ENCODE results near the gene DDX3X.
"Not testable (repeated sequence)": the region's sequence is repeated elsewhere in the genome, so short reads cannot be mapped to it uniquely, and the experiment has no call there.

Gene DDX3X

GRCh38 chrX:41316266-41316665, 17.7 kb upstream of the DDX3X start:
- H3K4me3 Mint-ChIP-seq, H3K4me1 Mint-ChIP-seq, H3K27ac Mint-ChIP-seq, H3K36me3 Mint-ChIP-seq, ATAC-seq, H3K27me3 Mint-ChIP-seq, H3K9me3 Mint-ChIP-seq: not testable (repeated sequence)

- no peak overlapping the region for H3K4me3 Mint-ChIP-seq
- no peaks in the 10 kb centered on the region for H3K9me3 Mint-ChIP-seq
- no peaks in the 10 kb centered on the region for H3K36me3 Mint-ChIP-seq
- no peaks in the 10 kb centered on the region for H3K4me1 Mint-ChIP-seq
- H3K27me3 Mint-ChIP-seq = no peaks in the 10 kb centered on the region
- no peak for ATAC-seq
- H3K27ac Mint-ChIP-seq = no peak overlapping the region
Observed at GRCh38 chrX:41317477-41318208, 16.3 kb upstream of the DDX3X start.

GRCh38 chrX:41320393-41320792, 13.6 kb upstream of the DDX3X start:
- Mint-ChIP-seq H3K4me1 (no peaks in the 10 kb centered on the region), H3K27ac (no peak overlapping the region), H3K27me3 (no peaks in the 10 kb centered on the region), H3K36me3 (no peaks in the 10 kb centered on the region), H3K9me3 (no peaks in the 10 kb centered on the region), H3K4me3 (no peak overlapping the region)
- ATAC-seq = no peak

- Mint-ChIP-seq H3K27me3 (no peaks in the 10 kb centered on the region), H3K36me3 (no peaks in the 10 kb centered on the region), H3K4me1 (no peaks in the 10 kb centered on the region), H3K27ac (no peak overlapping the region), H3K4me3 (no peak overlapping the region), H3K9me3 (no peaks in the 10 kb centered on the region)
- no peak for ATAC-seq
Observed at GRCh38 chrX:41322821-41323603, 10.9 kb upstream of the DDX3X start.

GRCh38 chrX:41326431-41326830, 7.5 kb upstream of the DDX3X start:
- Mint-ChIP-seq H3K9me3 (no peaks in the 10 kb centered on the region), H3K27me3 (no peaks in the 10 kb centered on the region), H3K27ac (no peak overlapping the region), H3K4me1 (no peaks in the 10 kb centered on the region), H3K4me3 (no peak overlapping the region), H3K36me3 (no peaks in the 10 kb centered on the region)
- no peak for ATAC-seq

GRCh38 chrX:41327341-41327740, 6.6 kb upstream of the DDX3X start:
- H3K9me3 Mint-ChIP-seq = no peaks in the 10 kb centered on the region
- no peaks in the 10 kb centered on the region for H3K27me3 Mint-ChIP-seq
- H3K27ac Mint-ChIP-seq = no peak overlapping the region
- H3K4me3 Mint-ChIP-seq = no peak overlapping the region
- no peak for ATAC-seq
- no peaks in the 10 kb centered on the region for H3K4me1 Mint-ChIP-seq
- H3K36me3 Mint-ChIP-seq = no peaks in the 10 kb centered on the region

GRCh38 chrX:41329101-41329500, 4.9 kb upstream of the DDX3X start:
- no peak for ATAC-seq
- Mint-ChIP-seq H3K4me3 (no peak overlapping the region), H3K36me3 (no peaks in the 10 kb centered on the region), H3K4me1 (no peaks in the 10 kb centered on the region), H3K9me3 (no peaks in the 10 kb centered on the region), H3K27me3 (no peaks in the 10 kb centered on the region), H3K27ac (no peak overlapping the region)

- Mint-ChIP-seq H3K9me3 (no peaks in the 10 kb centered on the region), H3K4me1 (peaks cover 7% of the 10 kb centered on the region), H3K36me3 (peaks cover 6% of the 10 kb centered on the region), H3K4me3 (peak overlapping the region; percentile 100), H3K27ac (peak overlapping the region; percentile 100), H3K27me3 (no peaks in the 10 kb centered on the region)
- no peak for ATAC-seq
Observed at GRCh38 chrX:41332005-41332404, 2.0 kb upstream of the DDX3X start.

- Mint-ChIP-seq H3K27me3 (no peaks in the 10 kb centered on the region), H3K27ac (peak overlapping the region; percentile 100), H3K4me3 (peak overlapping the region; percentile 100), H3K36me3 (peaks cover 11% of the 10 kb centered on the region), H3K4me1 (peaks cover 12% of the 10 kb centered on the region), H3K9me3 (no peaks in the 10 kb centered on the region)
- peak; percentile 9 for ATAC-seq
Observed at GRCh38 chrX:41332408-41333002, 1.5 kb upstream of the DDX3X start.

- Mint-ChIP-seq H3K36me3 (peaks cover 11% of the 10 kb centered on the region), H3K4me1 (peaks cover 13% of the 10 kb centered on the region), H3K27ac (peak overlapping the region; percentile 100), H3K4me3 (peak overlapping the region; percentile 100), H3K27me3 (no peaks in the 10 kb centered on the region), H3K9me3 (no peaks in the 10 kb centered on the region)
- peak; percentile 80 for ATAC-seq
Observed at GRCh38 chrX:41333003-41333743, 789 bp upstream of the DDX3X start.

- H3K36me3 Mint-ChIP-seq = peaks cover 17% of the 10 kb centered on the region
- peak overlapping the region; percentile 100 for H3K4me3 Mint-ChIP-seq
- no peaks in the 10 kb centered on the region for H3K27me3 Mint-ChIP-seq
- peak; percentile 64 for ATAC-seq
- H3K4me1 Mint-ChIP-seq = peaks cover 19% of the 10 kb centered on the region
- peak overlapping the region; percentile 100 for H3K27ac Mint-ChIP-seq
- H3K9me3 Mint-ChIP-seq = no peaks in the 10 kb centered on the region
Observed at GRCh38 chrX:41334363-41335197, 618 bp downstream of the DDX3X start.

GRCh38 chrX:41335198-41335957, 1.4 kb downstream of the DDX3X start:
- Mint-ChIP-seq H3K27ac (peak overlapping the region; percentile 100), H3K36me3 (peaks cover 17% of the 10 kb centered on the region), H3K4me3 (peak overlapping the region; percentile 100), H3K27me3 (no peaks in the 10 kb centered on the region), H3K9me3 (no peaks in the 10 kb centered on the region), H3K4me1 (peaks cover 21% of the 10 kb centered on the region)
- ATAC-seq = no peak

GRCh38 chrX:41335958-41336331, 2.0 kb downstream of the DDX3X start:
- Mint-ChIP-seq H3K27ac (peak overlapping the region; percentile 48), H3K4me1 (peaks cover 23% of the 10 kb centered on the region), H3K9me3 (no peaks in the 10 kb centered on the region), H3K36me3 (peaks cover 19% of the 10 kb centered on the region), H3K4me3 (peak overlapping the region; percentile 100), H3K27me3 (no peaks in the 10 kb centered on the region)
- ATAC-seq = no peak

GRCh38 chrX:41336447-41336846, 2.5 kb downstream of the DDX3X start:
- H3K4me1 Mint-ChIP-seq = peaks cover 27% of the 10 kb centered on the region
- no peaks in the 10 kb centered on the region for H3K27me3 Mint-ChIP-seq
- H3K4me3 Mint-ChIP-seq = peak overlapping the region; percentile 100
- H3K9me3 Mint-ChIP-seq = no peaks in the 10 kb centered on the region
- peaks cover 21% of the 10 kb centered on the region for H3K36me3 Mint-ChIP-seq
- ATAC-seq = no peak
- H3K27ac Mint-ChIP-seq = peak overlapping the region; percentile 48

All from stimulated activated memory B cell treated with anti-CD40 and anti-IgM and Interleukin-4, amounts not matched to agents 10 μg/mL and 1 μg/mL and 100 μg/mL, for 72 hours (primary cell).